Right atrium auricular region (tissue), 2 donors: ENCODE results near the gene CATSPERE. TPM values are rescaled to one million over a fixed set of nuclear protein-coding genes. Genes with fewer than 3 reads are reported as not detected.
"Not testable (repeated sequence)": the region's sequence is repeated elsewhere in the genome, so short reads cannot be mapped to it uniquely, and the experiment has no call there.

Source experiments
- DNase-seq: peaks from one replicate; pipeline ENCODE4 v3.0.0-alpha.2; 2019; ENCODE audit warnings: low spot score
- H3K27ac ChIP-seq, 2 donors: fragments of 200-600 bp; sonication (generic); 1 replicate in 1 of 2; 2 replicates in 1 of 2; pipeline ENCODE4 v1.5.1; 2016 to 2019
- H3K27me3 ChIP-seq, 2 donors: fragments of 200-600 bp; sonication (generic); one replicate each; pipeline versions ENCODE4 v1.5.1 to v1.6.0; 2017 to 2019
- H3K36me3 ChIP-seq: fragments of 200-600 bp; sonication (generic); one replicate; pipeline ENCODE4 v1.5.1; 2016
- H3K4me1 ChIP-seq, 2 donors: fragments of 200-600 bp; sonication (generic); one replicate each; pipeline versions ENCODE4 v1.5.1 to v1.6.0; 2017 to 2019
- H3K4me3 ChIP-seq, 2 donors: fragments of 200-600 bp; sonication (generic); 1 replicate in 1 of 2; 2 replicates in 1 of 2; pipeline ENCODE4 v1.5.1; 2017 to 2019; ENCODE audit warnings: mild to moderate bottlenecking in 1 of 2, moderate library complexity in 1 of 2
- H3K9me3 ChIP-seq, 2 donors: fragments of 200-600 bp; sonication (generic); one replicate each; pipeline ENCODE4 v1.5.1; 2019
- CTCF ChIP-seq, 2 donors: fragments of 200-600 bp; sonication (generic); IDR thresholded peaks; one replicate each; pipeline ENCODE4 v1.5.1; 2019; ENCODE audit warnings: antibody characterized with exemption in 2 of 2
- total RNA-seq, 2 donors: library from RNA; depleted of rRNA; stranded (reverse); fragments of >200 nt; gene quantifications; one replicate each; pipeline ENCODE4 v1.1.0, GENCODE V29; 2016

Gene CATSPERE
- total RNA-seq, 2 donors from 2014 or later: 0.20 to 0.63 TPM

GRCh38 chr1:244456586-244456985 lies 4.5 kb upstream of the CATSPERE start:
- no peak for TF ChIP-seq CTCF (IDR thresholded peaks at IDR 0.05)
- peaks cover 0 to 6% of the 10 kb centered on the region in 2 donors for H3K4me1 ChIP-seq
- no peaks in the 10 kb centered on the region for H3K9me3 ChIP-seq
- no peak overlapping the region for H3K27ac ChIP-seq
- H3K36me3 ChIP-seq: no peaks in the 10 kb centered on the region
- H3K4me3 ChIP-seq: no peak overlapping the region
- no peaks in the 10 kb centered on the region for H3K27me3 ChIP-seq
- DNase-seq: no peak

GRCh38 chr1:244458781-244459180 lies 2.3 kb upstream of the CATSPERE start:
- Histone ChIP-seq H3K36me3 (no peaks in the 10 kb centered on the region), H3K4me3 (no peak overlapping the region), H3K9me3 (no peaks in the 10 kb centered on the region), H3K27me3 (no peaks in the 10 kb centered on the region), H3K27ac (no peak overlapping the region), H3K4me1 (peaks cover 0 to 6% of the 10 kb centered on the region in 2 donors)
- no peak for DNase-seq
- no peak for TF ChIP-seq CTCF (IDR thresholded peaks at IDR 0.05)

- Histone ChIP-seq H3K4me3 (no peak overlapping the region), H3K4me1 (peaks cover 0 to 6% of the 10 kb centered on the region in 2 donors), H3K27ac (no peak overlapping the region), H3K27me3 (no peaks in the 10 kb centered on the region), H3K36me3 (no peaks in the 10 kb centered on the region), H3K9me3 (no peaks in the 10 kb centered on the region)
- no peak for DNase-seq
- no peak for TF ChIP-seq CTCF (IDR thresholded peaks at IDR 0.05)
Measured at GRCh38 chr1:244460197-244460596, 876 bp upstream of the CATSPERE start.

DNA sequence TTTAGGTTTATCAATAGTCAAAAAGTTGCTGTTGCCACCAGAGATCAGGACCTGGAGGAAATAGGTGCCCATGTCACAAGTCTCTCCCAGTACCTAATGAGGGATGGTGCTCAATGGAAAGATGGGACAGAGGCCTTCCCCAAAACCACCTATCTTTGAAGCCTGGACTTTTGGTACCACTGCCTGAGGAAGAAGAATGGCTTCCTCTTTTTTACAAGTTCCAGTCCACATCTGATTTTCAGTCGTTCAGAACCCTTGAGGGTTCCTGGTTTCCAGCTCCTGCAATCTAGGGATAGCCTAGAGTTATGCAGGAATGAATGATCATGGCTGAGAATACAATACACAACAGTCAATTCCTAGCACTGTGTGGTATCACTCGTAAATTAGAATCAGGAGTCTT lies 5.7 kb downstream of the CATSPERE start:
- no peaks in the 10 kb centered on the region for H3K4me1 ChIP-seq
- H3K27ac ChIP-seq: no peak overlapping the region
- H3K9me3 ChIP-seq: no peaks in the 10 kb centered on the region
- DNase-seq: no peak
- H3K27me3 ChIP-seq: no peaks in the 10 kb centered on the region
- no peak for TF ChIP-seq CTCF (IDR thresholded peaks at IDR 0.05)
- H3K4me3 ChIP-seq: no peak overlapping the region
- no peaks in the 10 kb centered on the region for H3K36me3 ChIP-seq

- H3K27me3 ChIP-seq: no peaks in the 10 kb centered on the region
- TF ChIP-seq CTCF (IDR thresholded peaks at IDR 0.05): no peak
- no peak for DNase-seq
- H3K9me3 ChIP-seq: no peaks in the 10 kb centered on the region
- no peaks in the 10 kb centered on the region for H3K36me3 ChIP-seq
- H3K27ac ChIP-seq: no peak overlapping the region
- H3K4me1 ChIP-seq: no peaks in the 10 kb centered on the region
- H3K4me3 ChIP-seq: no peak overlapping the region
Measured at GRCh38 chr1:244473059-244473605, 12.1 kb downstream of the CATSPERE start.

GRCh38 chr1:244484971-244485370 lies 23.9 kb downstream of the CATSPERE start:
- not testable (repeated sequence) for DNase-seq, H3K4me3 ChIP-seq, H3K27ac ChIP-seq, H3K27me3 ChIP-seq, H3K9me3 ChIP-seq, H3K4me1 ChIP-seq, H3K36me3 ChIP-seq
